Kidney tubule cell (primary cell): ENCODE results near the gene GMPS.
"Not testable (repeated sequence)": the region's sequence is repeated elsewhere in the genome, so short reads cannot be mapped to it uniquely, and the experiment has no call there.

ENCODE experiments used
- DNase-seq: peaks from one replicate; pipeline ENCODE4 v3.0.0-alpha.2; 2018; ENCODE audit warnings: low spot score

Gene GMPS

DNA sequence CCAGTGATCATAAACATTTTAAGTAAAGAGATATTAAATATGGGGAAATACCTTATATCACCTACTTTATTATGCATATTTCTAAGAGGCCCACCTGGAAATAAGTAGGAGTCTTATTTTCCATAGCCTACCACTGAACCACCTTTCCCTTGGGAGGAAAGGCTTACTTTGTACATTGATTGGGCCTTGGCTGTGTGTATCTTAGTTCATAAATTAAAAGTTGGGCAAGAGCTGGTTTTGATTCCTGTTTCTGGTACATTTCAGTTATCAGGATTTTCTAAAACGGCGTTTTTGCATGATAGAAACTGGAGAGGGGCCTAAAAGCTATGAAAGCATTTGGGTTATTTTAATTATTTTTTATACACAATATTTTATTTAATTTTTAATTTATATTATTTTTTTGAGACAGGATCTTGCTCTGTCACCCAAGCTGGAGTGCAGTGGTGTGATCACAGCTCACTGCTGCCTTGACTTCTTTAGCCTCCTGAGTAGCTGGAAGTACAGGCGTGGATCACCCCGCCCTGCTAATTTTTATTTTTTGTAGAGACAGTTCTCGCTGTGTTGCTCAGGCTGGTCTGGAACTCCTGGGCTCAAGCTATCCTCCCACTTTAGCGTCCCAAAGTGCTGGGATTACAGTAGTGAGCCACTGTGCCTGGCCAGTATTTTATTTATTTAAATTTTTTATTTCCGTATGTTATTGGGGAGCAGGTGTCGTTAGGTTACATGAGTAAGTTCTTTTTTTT, 2.6 kb downstream of the GMPS start:
- no peak for DNase-seq

DNA sequence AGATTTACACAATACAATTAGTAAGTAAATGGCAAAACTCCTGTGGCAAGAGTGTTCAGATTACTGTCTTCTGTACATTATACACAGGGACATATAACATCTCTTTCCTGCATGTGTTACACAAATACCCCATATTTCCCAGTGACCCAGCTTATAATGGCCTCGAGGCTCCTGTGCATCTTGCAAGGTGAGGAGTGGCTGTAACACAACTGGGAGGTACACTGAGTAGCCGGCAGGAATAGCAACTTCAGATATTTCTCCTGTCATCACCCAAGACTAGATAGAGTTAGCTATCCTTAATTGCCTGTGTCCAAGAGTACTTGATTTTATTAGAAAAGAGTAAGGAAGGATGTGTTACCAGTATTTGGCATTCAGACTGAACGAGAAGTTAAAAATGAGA, 5.6 kb downstream of the GMPS start:
- DNase-seq, result no peak

DNA sequence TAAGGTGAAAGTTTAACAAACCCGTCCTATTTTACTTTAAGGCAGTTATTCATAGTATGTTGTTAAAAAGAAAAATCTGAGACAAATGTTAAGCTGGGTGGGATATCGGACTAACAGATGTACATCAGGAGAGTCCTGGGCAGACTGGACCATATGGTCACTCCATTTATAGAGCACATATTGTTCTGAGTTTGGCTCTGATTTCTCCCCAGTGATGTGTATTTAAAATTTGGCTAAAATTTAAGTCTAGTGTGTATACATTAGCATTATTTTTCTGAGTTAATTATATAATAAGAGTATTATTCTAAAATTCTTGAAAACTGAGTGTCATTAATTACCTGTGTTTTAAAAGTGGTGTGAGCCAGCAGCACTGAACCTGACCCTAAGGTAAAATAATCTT, 6.1 kb downstream of the GMPS start:
- DNase-seq, result no peak

DNA sequence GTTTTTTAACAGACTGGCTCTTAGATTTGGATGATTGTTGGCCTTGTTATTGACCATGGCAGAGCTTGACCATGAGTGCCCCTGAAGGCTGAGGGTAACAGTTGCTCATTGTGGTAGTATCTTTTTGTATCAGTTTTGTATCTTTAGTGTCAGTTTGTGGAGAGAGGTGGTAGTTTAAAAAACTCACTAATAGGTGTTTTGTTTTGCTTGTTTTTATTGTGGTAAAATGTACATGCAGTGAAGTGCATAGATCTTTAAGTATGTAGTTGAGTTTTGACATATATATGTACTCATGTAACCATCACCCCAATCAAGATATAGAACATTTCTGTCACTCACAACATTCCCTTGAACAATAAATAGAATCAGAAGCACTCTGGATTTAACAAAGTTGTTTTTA, 9.8 kb downstream of the GMPS start:
- DNase-seq, result no peak

DNA sequence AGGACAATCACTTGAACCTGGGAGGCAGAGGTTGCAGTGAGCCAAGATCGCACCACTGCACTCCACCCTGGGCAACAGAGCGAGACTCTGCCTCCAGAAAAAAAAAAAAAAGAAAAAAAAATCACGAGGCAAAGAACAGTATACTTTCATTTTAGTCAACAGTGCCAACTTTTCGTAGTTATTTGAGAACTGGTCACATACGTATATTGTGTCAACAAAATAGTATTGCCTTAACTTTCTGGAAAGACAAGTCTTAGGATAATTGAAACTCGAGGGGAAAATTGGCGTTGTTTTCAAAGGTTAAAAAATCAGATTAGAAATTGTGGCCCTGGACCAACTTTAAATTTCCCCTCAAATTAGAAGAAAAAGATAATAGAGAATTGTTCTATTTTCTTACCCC, 13.8 kb downstream of the GMPS start:
- no peak for DNase-seq

DNA sequence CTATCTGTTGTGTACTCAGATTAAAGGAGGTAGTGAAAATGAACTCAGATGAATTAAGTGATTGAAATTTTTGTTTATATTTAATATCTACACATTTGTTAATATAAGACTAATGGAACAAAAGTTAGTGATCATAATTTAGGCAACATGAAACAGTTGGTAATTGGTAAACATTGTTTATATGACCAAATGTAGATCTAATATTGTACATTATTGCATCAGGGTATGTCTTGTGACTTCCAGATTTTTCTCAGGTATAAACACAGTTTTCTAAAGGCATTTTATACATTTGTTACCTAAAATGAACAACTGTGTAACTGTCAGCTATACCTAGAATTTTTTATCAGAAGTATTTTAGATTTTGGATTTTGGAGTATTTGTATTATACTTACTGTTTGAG, 14.8 kb downstream of the GMPS start:
- DNase-seq, result no peak

DNA sequence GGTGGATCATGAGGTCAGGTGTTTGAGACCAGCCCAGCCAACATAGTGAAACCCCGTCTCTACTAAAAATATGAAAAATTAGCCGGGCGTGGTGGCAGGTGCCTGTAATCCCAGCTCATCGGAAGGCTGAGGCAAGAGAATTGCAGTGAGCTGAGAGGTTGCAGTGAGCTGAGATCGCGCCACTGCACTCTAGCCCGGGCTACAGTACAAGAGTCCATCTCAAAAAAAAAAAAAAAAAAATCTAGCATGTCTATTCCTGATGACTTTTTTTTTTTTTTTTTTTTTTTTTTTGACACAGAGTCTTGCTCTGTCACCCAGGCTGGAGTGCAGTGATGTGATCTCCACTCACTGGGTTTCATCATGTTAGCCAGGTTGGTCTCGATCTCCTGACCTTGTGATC, 15.9 kb downstream of the GMPS start:
- DNase-seq, result not testable (repeated sequence)

DNA sequence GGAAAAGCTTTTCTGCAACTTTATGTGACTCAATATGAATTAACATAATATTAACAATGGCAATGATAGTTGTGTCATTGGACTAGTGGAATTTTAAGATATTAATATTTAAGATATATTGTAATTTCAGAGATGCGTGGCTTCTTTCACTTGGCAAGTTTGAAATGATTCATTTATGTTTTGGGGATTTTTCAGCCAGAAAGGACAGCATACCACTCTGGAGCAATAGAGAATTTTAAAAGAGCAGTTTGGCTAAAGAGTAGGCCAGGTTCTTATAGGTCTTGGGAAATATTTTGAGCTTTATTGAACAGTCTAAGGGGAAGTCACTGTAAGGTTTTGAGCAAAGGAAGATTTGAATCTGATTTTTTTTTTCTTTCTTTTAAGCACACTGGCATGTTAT, 16.5 kb downstream of the GMPS start:
- DNase-seq, result no peak

DNA sequence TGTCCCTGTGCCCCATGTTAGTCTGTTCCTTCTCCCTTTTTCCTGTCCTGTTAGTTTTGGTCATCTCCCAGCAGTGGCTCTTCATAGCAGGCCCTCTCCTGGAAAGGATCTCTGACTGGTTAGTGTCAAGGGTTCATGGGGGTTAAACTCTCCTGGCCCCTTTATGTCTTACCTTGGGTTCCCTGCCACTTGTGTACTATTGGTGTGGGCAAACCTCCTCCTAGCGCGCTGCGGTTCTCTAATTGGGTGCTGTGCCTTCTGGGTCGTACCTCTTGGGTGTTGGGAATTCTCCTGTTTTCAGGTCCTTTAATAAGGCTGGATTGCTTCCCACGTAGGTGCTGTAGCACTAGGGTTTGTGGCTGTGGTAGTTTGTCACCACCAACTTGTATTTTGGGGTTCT, 18.8 kb downstream of the GMPS start:
- no peak for DNase-seq

DNA sequence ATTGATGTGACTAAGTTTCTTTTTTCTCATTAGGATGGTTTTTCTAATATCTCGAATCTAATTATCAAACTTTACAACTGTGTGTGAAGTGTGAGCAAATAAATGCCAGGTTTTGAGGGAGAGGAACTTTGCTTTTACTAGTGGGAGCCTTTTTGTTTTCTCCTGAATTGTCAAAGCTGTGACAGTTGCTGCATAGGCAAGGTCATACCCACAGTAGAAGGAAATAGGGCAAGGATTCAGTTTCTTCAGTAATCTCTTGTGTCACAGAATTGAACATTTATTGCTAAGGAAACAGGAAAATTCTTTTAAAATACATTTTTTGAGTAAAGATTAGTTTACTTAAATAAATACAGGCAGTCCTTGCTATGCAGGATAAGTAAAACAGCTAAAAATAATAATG, 19.5 kb downstream of the GMPS start:
- no peak for DNase-seq

DNA sequence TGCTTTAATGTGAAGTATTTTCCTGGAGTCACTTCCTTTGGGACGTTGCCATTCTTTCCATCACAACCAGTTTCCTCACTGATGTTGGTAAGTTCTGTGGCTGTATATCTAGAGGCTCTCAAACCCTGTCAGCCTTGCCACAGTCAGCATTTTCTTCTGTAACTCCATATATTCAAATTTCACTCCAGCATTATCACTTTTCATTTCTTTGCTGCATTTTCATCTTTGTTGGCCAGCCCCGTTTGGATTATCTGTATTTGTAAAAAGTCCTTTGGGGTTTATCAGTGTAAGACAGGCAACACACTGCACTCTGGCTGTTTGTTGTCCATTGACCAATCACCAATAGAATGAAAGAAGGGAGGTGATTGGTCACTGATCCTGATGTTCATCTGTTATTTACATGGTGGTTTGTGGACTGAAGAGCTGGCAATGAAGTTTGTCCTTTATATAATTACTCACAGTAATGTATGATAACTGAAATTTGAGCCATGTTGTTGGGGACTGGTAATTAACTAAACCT, 20.3 kb downstream of the GMPS start:
- DNase-seq, result no peak

DNA sequence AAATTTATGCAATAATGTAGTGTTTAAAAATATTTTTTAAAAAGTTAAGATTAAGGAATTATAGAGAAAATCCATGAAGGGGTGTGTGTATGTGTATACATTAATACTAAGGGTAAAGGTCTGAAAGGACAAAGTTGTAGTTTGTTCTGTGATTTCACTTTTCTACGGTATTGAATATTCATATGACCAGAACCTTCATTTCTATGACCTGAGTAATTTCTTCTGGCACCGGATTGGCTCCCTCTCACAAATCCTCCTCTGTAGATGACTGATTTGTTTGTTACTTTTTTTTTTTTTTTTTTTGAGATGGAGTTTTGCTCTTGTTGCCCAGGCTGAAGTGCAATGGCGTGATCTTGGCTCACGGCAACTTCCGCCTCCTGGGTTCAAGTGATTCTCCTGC, 20.9 kb downstream of the GMPS start:
- no peak for DNase-seq

DNA sequence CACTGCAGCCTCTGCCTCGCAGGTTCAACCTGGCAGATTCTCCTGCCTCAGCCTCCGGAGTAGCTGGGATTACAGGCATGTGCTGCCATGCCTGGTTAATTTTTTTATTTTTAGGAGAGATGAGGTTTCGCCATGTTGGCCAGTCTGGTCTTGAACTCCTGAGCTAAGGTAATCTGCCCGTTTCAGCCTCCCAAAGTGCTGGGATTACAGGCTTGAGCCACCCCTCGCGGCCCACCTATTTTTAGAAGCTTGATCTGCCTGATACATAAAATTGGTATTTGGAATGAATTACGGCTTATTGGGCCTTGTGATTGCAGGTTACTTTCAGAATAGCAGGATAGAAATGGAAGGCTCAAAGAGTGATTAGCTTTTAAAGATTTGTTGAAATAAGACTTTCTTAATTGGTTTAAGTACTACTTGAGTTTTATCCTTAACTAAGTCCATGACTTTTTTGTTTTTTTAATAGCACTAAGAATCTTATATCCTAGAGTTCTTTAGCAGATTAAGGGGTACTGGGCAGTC, 25.0 kb downstream of the GMPS start:
- no peak for DNase-seq

DNA sequence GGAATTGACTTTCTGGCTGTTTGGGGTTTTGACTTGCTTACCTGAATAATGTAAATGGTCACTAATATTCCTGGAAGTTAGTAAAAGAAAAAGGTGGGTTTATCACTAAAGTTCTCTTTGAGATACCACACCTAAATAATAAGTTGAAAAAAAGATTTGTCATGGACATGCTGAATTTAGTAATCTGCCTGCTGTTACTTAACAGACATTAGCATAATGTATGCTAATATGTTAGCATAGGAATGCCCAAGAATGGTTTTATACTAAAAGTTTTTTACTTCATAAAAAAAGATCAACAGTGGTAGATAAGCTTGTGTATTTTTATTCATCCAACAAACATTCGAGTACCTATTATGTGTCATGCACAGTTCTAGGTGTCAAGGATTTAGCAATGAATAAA, 36.5 kb downstream of the GMPS start:
- DNase-seq, result no peak

DNA sequence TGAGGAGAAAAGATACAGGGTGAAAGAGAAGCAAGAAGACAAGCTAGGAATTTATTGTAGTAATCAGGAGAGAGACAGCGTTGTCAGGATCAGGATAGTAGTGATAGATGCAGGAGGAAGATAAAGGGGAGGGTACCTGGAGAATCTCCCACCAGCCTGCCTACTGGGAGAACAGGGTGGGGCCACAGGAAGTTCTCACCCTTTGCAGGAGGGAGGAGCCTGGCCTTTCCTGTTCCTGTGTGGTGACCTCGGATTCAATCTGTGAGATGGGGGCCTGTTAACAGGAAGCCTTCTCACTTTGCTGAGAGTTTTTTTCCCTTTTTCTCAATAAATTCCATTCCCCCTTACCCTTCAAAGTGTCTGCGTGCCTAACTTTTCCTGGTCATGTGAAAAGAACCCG, 37.6 kb downstream of the GMPS start:
- DNase-seq, result no peak

DNA sequence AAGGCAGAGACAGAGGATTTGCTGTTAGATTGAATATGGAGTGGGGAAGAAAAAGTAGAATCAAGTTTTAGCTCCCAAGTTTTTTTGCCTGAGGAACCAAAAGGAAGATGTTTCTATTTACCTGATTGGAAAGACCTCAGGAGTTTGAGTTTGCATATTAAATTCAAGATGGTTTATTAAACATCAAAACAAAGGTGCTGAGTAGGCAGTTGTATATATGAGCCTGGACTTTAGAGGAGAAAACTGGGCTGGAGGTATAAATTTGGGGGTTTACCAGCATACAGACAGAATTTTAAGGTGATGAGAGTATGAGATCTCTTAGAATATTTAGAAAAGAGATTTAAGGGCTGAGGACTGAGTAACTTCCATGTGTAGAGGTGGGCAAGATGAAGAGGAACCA, 38.2 kb downstream of the GMPS start:
- DNase-seq, result no peak

DNA sequence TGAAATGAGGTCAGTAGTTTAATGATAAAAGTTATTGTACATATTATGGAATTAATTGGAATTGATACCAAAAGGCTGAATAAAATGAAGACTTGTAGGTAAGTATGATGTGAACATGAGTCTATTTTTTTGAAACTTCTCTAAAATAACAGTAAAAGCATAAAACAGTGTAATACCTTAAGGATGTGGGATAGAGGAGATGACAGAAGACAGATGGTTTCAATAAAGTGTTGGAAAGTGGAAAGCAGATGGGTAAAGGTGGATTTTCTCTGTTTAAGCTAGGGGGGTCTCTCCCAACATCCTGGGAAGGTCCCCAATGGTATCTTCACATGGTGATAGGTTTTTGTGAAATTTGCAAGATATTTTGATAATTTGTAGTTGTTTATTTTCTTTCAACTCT, 41.6 kb downstream of the GMPS start:
- DNase-seq, result no peak

DNA sequence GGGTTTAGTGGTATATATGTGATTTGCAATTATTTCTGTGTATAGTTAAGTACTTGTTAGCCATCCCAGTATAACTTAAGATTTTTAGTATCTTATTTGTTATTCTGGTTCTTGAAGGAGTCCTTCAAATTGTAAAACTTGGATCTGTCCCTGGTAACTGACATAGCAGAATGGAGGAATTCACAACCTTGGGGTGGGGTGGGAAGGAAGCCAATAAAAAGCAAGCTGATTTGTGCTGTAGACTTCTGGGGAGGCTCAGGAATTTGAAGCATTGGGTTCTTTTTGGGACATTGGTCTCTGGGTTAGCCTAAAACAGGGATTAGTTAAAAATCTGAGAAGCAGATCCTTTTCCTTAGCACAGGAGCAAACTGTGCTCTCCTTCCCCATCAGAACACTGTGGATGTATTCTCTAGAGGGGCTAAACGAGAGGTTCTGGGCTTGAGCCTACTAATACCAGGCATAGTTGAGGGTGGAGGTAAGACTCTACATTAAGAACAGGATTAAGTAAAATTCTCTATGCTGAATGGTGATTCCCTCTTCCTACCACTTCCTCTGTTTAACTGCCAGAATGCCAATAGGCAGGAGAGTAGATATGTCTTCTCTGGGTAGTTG, 42.2 kb downstream of the GMPS start:
- no peak for DNase-seq

DNA sequence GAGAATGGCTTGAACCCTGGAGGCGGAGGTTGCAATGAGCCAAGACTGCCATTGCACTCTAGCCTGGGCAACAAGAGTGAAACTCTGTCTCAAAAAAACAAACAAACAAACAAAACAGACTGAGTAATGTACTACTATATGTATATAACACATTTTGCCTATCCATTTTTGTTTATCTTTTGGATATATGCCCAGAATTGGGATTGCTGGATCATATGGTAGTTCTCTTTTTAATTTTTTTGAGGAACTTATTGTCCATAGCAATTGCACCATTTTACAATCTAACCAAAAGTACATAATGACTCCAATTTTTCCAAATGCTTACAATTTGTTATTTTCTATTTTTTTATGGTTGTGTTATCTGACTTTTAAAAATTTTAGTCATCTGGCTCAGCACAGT, 47.3 kb downstream of the GMPS start:
- no peak for DNase-seq

DNA sequence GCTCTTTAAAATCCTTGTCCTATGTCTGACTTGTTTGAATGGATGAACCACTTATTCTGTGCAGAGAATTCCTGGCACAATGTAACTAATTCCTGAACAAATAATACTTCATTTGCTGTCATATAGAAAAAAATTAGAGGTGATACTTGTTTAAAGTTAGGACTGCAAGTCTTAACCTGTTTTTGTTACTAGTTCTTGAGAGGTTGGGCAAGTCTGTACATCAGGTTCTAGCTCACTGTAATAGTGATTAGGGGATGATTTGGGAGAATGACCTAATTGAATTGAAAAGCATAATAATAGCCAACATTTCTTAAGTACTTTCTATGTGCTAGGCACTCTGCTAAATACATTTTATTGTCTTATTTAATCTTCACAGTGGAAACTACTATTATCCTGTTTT, 49.3 kb downstream of the GMPS start:
- DNase-seq, result no peak

DNA sequence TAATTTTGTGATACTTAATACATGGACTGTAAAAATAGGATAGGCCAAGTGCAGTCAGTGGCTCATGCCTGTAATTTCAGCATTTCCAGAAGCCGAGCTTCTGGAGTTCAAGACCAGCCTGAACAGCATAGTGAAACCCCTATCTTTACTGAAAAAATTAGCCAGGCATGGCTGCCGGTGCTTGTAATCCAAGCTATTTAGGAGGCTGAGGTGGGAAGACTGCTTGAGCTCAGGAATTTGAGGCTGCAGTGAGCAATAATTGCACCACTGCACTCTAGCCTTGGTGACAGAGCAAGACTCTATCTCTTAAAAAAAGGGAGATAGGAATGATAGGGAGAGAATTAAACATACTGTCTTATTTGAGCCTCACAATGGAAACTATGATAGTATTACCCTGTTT, 51.0 kb downstream of the GMPS start:
- DNase-seq, result no peak

DNA sequence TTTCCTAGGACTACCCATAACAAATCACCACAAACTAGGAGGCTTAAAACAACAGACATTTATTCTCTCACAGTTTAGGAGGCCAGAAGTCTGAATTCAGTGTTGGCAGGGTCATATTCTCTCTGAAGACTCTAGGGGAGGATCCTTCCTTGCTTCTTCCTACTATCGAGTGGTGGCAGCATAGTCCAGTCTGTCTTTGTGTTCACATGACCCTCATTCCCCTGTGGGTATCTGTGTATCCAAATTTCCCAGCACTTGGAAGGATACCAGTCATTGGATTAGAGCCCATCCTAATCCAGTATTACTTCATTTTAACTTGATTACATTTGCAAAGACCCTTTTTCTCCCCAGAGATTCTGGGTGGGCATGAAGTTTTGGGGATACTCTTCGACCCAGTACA, 63.8 kb downstream of the GMPS start:
- DNase-seq, result no peak

DNA sequence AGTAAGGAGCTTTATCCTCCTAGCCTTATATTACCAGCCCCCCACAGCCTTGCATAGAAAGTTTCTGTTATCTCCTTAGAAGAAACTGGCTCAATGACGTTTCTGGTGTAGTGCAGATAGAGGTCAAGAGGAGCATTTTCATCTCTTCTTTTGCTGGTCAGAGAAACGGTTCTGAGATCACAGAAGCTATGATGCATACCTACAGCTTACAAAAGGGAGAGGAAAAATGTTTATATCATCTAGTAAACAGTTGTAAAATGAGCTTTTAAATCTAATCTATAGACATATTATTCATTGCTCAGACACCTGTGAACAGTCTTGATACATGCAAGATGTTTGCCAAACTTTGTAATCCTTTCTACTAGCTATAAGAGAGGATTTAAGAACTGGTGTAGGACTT, 68.0 kb downstream of the GMPS start:
- DNase-seq, result no peak

DNA sequence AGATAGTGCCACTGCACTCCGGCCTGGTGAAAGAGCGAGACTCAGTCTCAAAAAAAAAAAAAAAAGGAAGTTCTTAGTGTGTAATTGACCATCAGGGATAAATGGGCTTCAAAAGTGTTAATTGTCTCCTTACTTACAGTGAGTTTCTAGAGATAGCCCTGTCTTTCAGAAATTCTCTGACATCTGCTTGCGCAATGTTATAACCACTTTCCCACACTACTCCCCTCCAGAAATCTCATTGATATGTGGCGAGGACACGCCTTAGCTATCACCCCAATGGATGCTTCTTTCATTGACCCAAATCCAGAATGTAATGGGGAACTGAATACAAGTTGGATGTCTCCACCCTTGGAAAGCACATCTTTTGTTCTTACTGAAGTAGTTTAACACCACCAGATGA, 70.9 kb downstream of the GMPS start:
- DNase-seq, result no peak
